Testis (tissue), 2 donors: ENCODE data around the gene ZNF687.

Experiments
- POLR2A ChIP-seq: fragments of 450-650 bp; IDR thresholded peaks from one replicate; pipeline ENCODE4 v1.6.1; 2017; ENCODE audit warnings: antibody characterized with exemption, mild to moderate bottlenecking, moderate library complexity
- TF ChIP-seq, protein P1 (sequence below), 3 experiments: fragments of 450-650 bp in 2 of 3; fragments of 200-600 bp in 1 of 3; sonication (generic) in 1 of 3; IDR thresholded peaks; one replicate each; pipeline ENCODE4 v1.5.1; 2016 to 2019; ENCODE audit warnings: antibody characterized with exemption in 3 of 3, mild to moderate bottlenecking in 2 of 3, moderate library complexity in 1 of 3

DNA sequence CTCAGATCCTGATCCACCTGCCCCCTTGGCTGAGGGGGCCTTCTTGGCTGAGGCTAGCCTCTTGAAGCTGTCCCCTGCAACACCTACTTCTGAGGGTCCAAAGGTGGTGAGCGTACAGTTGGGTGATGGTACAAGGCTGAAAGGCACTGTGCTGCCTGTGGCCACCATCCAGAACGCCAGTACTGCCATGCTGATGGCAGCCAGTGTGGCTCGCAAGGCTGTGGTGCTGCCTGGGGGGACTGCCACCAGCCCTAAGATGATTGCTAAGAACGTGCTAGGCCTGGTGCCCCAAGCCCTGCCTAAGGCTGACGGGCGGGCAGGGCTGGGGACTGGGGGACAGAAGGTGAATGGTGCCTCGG, 5.2 kb downstream of the ZNF687 start:
- no peak for TF ChIP-seq POLR2A
- TF ChIP-seq, protein P1, sequence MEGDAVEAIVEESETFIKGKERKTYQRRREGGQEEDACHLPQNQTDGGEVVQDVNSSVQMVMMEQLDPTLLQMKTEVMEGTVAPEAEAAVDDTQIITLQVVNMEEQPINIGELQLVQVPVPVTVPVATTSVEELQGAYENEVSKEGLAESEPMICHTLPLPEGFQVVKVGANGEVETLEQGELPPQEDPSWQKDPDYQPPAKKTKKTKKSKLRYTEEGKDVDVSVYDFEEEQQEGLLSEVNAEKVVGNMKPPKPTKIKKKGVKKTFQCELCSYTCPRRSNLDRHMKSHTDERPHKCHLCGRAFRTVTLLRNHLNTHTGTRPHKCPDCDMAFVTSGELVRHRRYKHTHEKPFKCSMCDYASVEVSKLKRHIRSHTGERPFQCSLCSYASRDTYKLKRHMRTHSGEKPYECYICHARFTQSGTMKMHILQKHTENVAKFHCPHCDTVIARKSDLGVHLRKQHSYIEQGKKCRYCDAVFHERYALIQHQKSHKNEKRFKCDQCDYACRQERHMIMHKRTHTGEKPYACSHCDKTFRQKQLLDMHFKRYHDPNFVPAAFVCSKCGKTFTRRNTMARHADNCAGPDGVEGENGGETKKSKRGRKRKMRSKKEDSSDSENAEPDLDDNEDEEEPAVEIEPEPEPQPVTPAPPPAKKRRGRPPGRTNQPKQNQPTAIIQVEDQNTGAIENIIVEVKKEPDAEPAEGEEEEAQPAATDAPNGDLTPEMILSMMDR (IDR thresholded peaks at IDR 0.05), result no peak
